ENCODE measurements around the gene PLPPR1. TPM values are rescaled to one million over a fixed set of nuclear protein-coding genes. Genes with fewer than 3 reads are reported as not detected.

Gene PLPPR1
- total RNA-seq, 1 experiment from 2014 or later: not detected

- no peaks in the 10 kb centered on the region for H3K79me2 ChIP-seq (ENCODE audit: insufficient read depth, low read length)
- intact Hi-C loops (cut with micrococcal nuclease): no loop called here
- TF ChIP-seq SP1 (IDR thresholded peaks at IDR 0.05; ENCODE audit: low read depth) (no peak), ZFX (IDR thresholded peaks at IDR 0.05) (no peak), EZH2phosphoT487 (IDR thresholded peaks at IDR 0.05; ENCODE audit: borderline replicate concordance) (no peak), SRF (IDR thresholded peaks at IDR 0.05; ENCODE audit: low read depth) (no peak), MAX (IDR thresholded peaks at IDR 0.05) (no peak), TCF7L2 (IDR thresholded peaks at IDR 0.05; ENCODE audit: borderline replicate concordance, extremely low read depth, insufficient read depth, insufficient read length) (no peak), JUND (IDR thresholded peaks at IDR 0.05) (no peak), ATF3 (IDR thresholded peaks at IDR 0.05) (no peak), ELF1 (IDR thresholded peaks at IDR 0.05; ENCODE audit: borderline replicate concordance, low read depth) (no peak), CEBPB (IDR thresholded peaks at IDR 0.05; ENCODE audit: low read depth) (no peak), FOSL1 (IDR thresholded peaks at IDR 0.05; ENCODE audit: low read depth) (no peak), EZH2 (IDR thresholded peaks at IDR 0.05) (no peak), RAD21 (IDR thresholded peaks at IDR 0.05; ENCODE audit: low read depth) (no peak), REST (IDR thresholded peaks at IDR 0.05; ENCODE audit: low read depth) (no peak)
- ChIA-PET CTCF (no interaction called here), POLR2A (no interaction called here), RAD21 (ENCODE audit: low non-redundant PET in 1 of 2, low total read pairs in 2 of 2, uncharacterized antibody in 2 of 2, unreplicated experiment in 2 of 2) (no interaction called here)
- no peak overlapping the region for H3K4me2 ChIP-seq (ENCODE audit: low read length)
- H4K20me1 ChIP-seq (ENCODE audit: insufficient read depth): no peaks in the 10 kb centered on the region
- H2AFZ ChIP-seq (ENCODE audit: low read depth, low read length, poor library complexity, severe bottlenecking): no peak overlapping the region
- H3K27me3 ChIP-seq (ENCODE audit: insufficient read depth, low read length): 0 out of 2 replicates have a peak, but pooled peaks cover 18% of the 10 kb centered on the region
- H3K9ac ChIP-seq (ENCODE audit: low read length): no peak overlapping the region
- no peak overlapping the region for H3K27ac ChIP-seq (ENCODE audit: low read depth, low read length)
- no peaks in the 10 kb centered on the region for H3K9me2 ChIP-seq (ENCODE audit: insufficient read depth)
- BruUV-seq (replicated peaks): no TSS peak
- H3K36me3 ChIP-seq (ENCODE audit: control insufficient read depth in 1 of 2, insufficient read depth in 2 of 2, low read length in 2 of 2): no peaks in the 10 kb centered on the region
- ATAC-seq (no peak), DNase-seq (ENCODE audit: low read depth, low spot score) (no peak)
- no peak overlapping the region for H3K4me3 ChIP-seq (replicated peaks in 1 of 2; ENCODE audit: low read depth in 1 of 2, low read length in 2 of 2)
- no peaks in the 10 kb centered on the region for H3K9me3 ChIP-seq (ENCODE audit: control insufficient read depth in 1 of 2, insufficient read depth in 1 of 2, low read depth in 1 of 2, low read length in 2 of 2)
- H3K4me1 ChIP-seq (ENCODE audit: control insufficient read depth in 1 of 2, insufficient read depth in 2 of 2, low read length in 2 of 2): no peaks in the 10 kb centered on the region
Observed at GRCh38 chr9:101200852-101201251, 172.3 kb downstream of the PLPPR1 start.
